Uterus (tissue), 4 donors: ENCODE results near the gene MGRN1. TPM values are rescaled to one million over a fixed set of nuclear protein-coding genes. Genes with fewer than 3 reads are reported as not detected.
A peak's percentile ranks its signal among the peaks of the same experiment; 100 is the strongest.

ENCODE experiments used
- DNase-seq, 2 donors: peaks; one replicate each; pipeline ENCODE4 v3.0.0-alpha.2; 2019 to 2020
- H3K27ac ChIP-seq, 2 donors: fragments of 200-600 bp; sonication (generic); 1 replicate in 1 of 2; 2 replicates in 1 of 2; pipeline ENCODE4 v1.5.1; 2016 to 2018
- H3K27me3 ChIP-seq, 2 donors: fragments of 200-600 bp; sonication (generic); one replicate each; pipeline ENCODE4 v1.5.1; 2018 to 2019; ENCODE audit warnings: control low read depth in 1 of 2
- H3K36me3 ChIP-seq, 2 donors: fragments of 200-600 bp; sonication (generic); one replicate each; pipeline ENCODE4 v1.5.1; 2019; ENCODE audit warnings: control low read depth in 1 of 2
- H3K4me1 ChIP-seq, 2 donors: fragments of 200-600 bp; sonication (generic); one replicate each; pipeline ENCODE4 v1.5.1; 2018 to 2019; ENCODE audit warnings: control low read depth in 1 of 2
- H3K4me3 ChIP-seq, 2 donors: fragments of 200-600 bp; sonication (generic); 1 replicate in 1 of 2; 2 replicates in 1 of 2; pipeline ENCODE4 v1.5.1; 2018 to 2019; ENCODE audit warnings: mild to moderate bottlenecking in 1 of 2
- H3K9me3 ChIP-seq, 2 donors: fragments of 200-600 bp; sonication (generic); one replicate each; pipeline ENCODE4 v1.5.1; 2019; ENCODE audit warnings: control low read depth in 1 of 2
- CTCF ChIP-seq, 4 experiments: fragments of 200-600 bp in 2 of 4; fragments of 450-650 bp in 2 of 4; sonication (generic) in 2 of 4; IDR thresholded peaks; one replicate each; pipeline ENCODE4 v1.5.1; 2016 to 2019; ENCODE audit warnings: antibody characterized with exemption in 4 of 4, mild to moderate bottlenecking in 2 of 4, moderate library complexity in 1 of 4
- POLR2A ChIP-seq, 2 donors: fragments of 450-650 bp; IDR thresholded peaks; one replicate each; pipeline ENCODE4 v1.6.1; 2016; ENCODE audit warnings: antibody characterized with exemption in 2 of 2, mild to moderate bottlenecking in 1 of 2, moderate library complexity in 1 of 2
- intact Hi-C: fragments of 100-400 bp; cut with DNase I; formaldehyde crosslinking; loops from one replicate; pipeline ENCODE4 v1.15.1; 2023; ENCODE audit warnings: low total_unique reads
- total RNA-seq, 4 donors: library from RNA; depleted of rRNA in 3 of 4; stranded (reverse); fragments of >200 nt in 3 of 4; gene quantifications; one replicate each; pipeline versions ENCODE4 v1.1.0 to v1.2.4, GENCODE V29; 2014 to 2023
- donor health status: DM: yes; HTN: yes; CAD: no.

The MGRN1 gene
- total RNA-seq, 4 donors from 2014 or later: 19.0 to 107 (median 68.6) TPM

DNA sequence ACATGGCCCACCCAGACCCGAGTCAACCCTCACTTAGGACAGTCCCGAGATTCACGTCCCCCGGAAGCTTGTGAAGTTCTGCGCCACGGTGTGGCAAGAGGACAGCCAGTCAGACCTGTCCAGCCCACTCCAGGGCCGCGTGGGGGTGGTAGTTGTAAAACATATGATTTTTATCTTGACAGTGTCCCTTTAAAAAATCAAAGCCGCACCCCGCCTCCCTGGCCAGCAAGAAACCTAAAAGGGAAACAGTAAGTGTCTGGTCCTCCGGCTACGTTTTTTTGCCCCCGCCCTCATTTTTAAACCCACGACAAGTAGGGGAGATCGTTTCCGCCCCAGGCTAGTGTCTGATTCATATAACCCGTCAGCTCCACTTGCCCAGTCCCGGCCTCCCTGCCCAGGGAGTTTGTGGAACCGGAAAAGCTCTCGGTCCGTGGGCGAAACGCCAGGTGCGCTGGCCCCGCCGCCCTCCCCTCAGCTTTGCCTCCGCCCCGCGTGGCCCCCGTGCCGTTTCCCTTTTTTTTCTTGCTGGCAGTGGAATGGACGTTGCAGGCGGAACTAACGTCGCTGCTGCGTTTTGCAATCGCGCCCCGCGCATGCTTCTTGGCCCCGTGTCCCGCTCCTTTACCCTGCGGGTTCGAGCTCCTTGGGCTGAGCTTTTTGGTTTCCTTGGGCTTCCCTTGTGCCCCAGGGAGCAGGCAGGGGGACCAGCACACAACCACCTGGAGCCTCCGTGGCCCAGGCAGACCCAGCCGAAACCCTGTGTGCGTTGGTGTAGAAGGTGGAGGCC lies 55.4 kb downstream of the MGRN1 start:
- no peaks in the 10 kb centered on the region for H3K36me3 ChIP-seq
- TF ChIP-seq CTCF (IDR thresholded peaks at IDR 0.05) (no peak), POLR2A (IDR thresholded peaks at IDR 0.05) (peak in 1 of 2 donors; percentile 44)
- H3K9me3 ChIP-seq: no peaks in the 10 kb centered on the region
- no peaks in the 10 kb centered on the region for H3K4me1 ChIP-seq
- peak overlapping the region; percentile 88 to 95 for H3K27ac ChIP-seq
- H3K4me3 ChIP-seq: peak overlapping the region; percentile 35 to 42
- H3K27me3 ChIP-seq: no peaks in the 10 kb centered on the region
- DNase-seq: peak; percentile 91 to 93
- intact Hi-C loops: no loop called here

GRCh38 chr16:4680673-4681470 lies 56.2 kb downstream of the MGRN1 start:
- H3K9me3 ChIP-seq: no peaks in the 10 kb centered on the region
- peak overlapping the region; percentile 88 to 95 for H3K27ac ChIP-seq
- no peak for TF ChIP-seq CTCF (IDR thresholded peaks at IDR 0.05)
- TF ChIP-seq POLR2A (IDR thresholded peaks at IDR 0.05): no peak
- no peak for DNase-seq
- intact Hi-C loops: no loop called here
- no peaks in the 10 kb centered on the region for H3K36me3 ChIP-seq
- H3K4me3 ChIP-seq: peak overlapping the region; percentile 35 to 42
- H3K4me1 ChIP-seq: no peaks in the 10 kb centered on the region
- H3K27me3 ChIP-seq: no peaks in the 10 kb centered on the region

- Histone ChIP-seq H3K9me3 (no peaks in the 10 kb centered on the region), H3K4me3 (no peak overlapping the region), H3K36me3 (no peaks in the 10 kb centered on the region), H3K27ac (peak overlapping the region; percentile 88 to 95), H3K27me3 (no peaks in the 10 kb centered on the region), H3K4me1 (no peaks in the 10 kb centered on the region)
- no peak for DNase-seq
- intact Hi-C loops: no loop called here
- no peak for TF ChIP-seq POLR2A (IDR thresholded peaks at IDR 0.05)
- TF ChIP-seq CTCF (IDR thresholded peaks at IDR 0.05): no peak
Observed at GRCh38 chr16:4681471-4682083, 57.0 kb downstream of the MGRN1 start.

GRCh38 chr16:4682084-4682591 lies 57.5 kb downstream of the MGRN1 start:
- intact Hi-C loops: no loop called here
- no peaks in the 10 kb centered on the region for H3K36me3 ChIP-seq

More at GRCh38 chr16:4682084-4682591, 57.5 kb downstream of the MGRN1 start:
- TF ChIP-seq POLR2A (IDR thresholded peaks at IDR 0.05): no peak
- no peak for TF ChIP-seq CTCF (IDR thresholded peaks at IDR 0.05)
- Histone ChIP-seq H3K27ac (peak overlapping the region in 1 of 2 donors; percentile 12), H3K27me3 (no peaks in the 10 kb centered on the region), H3K9me3 (no peaks in the 10 kb centered on the region), H3K4me1 (no peaks in the 10 kb centered on the region), H3K4me3 (no peak overlapping the region)
- no peak for DNase-seq
